HepG2 (cell line): ENCODE data around the gene RSPH9. TPM values are rescaled to one million over a fixed set of nuclear protein-coding genes. Genes with fewer than 3 reads are reported as not detected.

ENCODE experiments used
- ATAC-seq: fragments of 200-7000 bp; cut with Tn5 transposase; 3 replicates; pipeline ENCODE4 v1.9.1; 2020; ENCODE audit warnings: mild to moderate bottlenecking, moderate library complexity
- BruUV-seq: library from RNA; stranded (reverse); fragments of 400-500 nt; replicated peaks from 2 replicates; lab custom pipeline; 2021; lab: Mats Ljungman, UMichigan
- CTCF ChIA-PET: fragments of 300-600 bp; formaldehyde crosslinking; extraction: SDS; loops from one replicate; lab custom pipeline; 2021; ENCODE audit warnings: low total read pairs, inconsistent platforms, low intra/inter-chr PET ratio; lab: Yijun Ruan, JAX
- POLR2A ChIA-PET: fragments of 350-600 bp; sonication (Branson Sonifier 250); formaldehyde crosslinking; loops from one replicate; lab custom pipeline; 2020; ENCODE audit warnings: antibody characterized with exemption, inconsistent platforms; lab: Yijun Ruan, JAX
- DNase-seq: peaks from one replicate; pipeline ENCODE4 v3.0.0-alpha.2; 2015; ENCODE audit warnings: low spot score
- FAIRE-seq: peaks from 3 replicates; lab custom pipeline; 2011; peaks lifted over from hg19 to GRCh38; lab: Jason Lieb, UNC
- H2AFZ ChIP-seq: one replicate; pipeline ENCODE4 v1.6.1; 2011; ENCODE audit warnings: low read length, inconsistent platforms
- H3K27ac ChIP-seq: fragments of 300-600 bp; 3 replicates; pipeline ENCODE4 v1.8.0; 2011; ENCODE audit warnings: mixed run types, mild to moderate bottlenecking, mixed read lengths, low read length, inconsistent platforms; ENCODE audit not compliant: insufficient read depth; ENCODE audit errors: extremely low read length
- H3K27me3 ChIP-seq, 2 experiments: fragments of 200-600 bp in 1 of 2; 2 replicates in 1 of 2; 3 replicates in 1 of 2; pipeline versions ENCODE4 v1.6.0 to v1.8.0; 2011; ENCODE audit warnings: low read length in 2 of 2, mild to moderate bottlenecking in 2 of 2, moderate library complexity in 2 of 2, inconsistent platforms in 1 of 2; ENCODE audit not compliant: insufficient read depth in 2 of 2, control insufficient read depth in 1 of 2
- H3K36me3 ChIP-seq, 2 experiments: fragments of 200-600 bp in 1 of 2; replicated peaks in 1 of 2; 2 replicates in 1 of 2; 3 replicates in 1 of 2; pipeline versions ENCODE4 v1.5.1 to v1.8.0; 2011; ENCODE audit warnings: low read length in 2 of 2, inconsistent platforms in 1 of 2; ENCODE audit not compliant: insufficient read depth in 2 of 2, control insufficient read depth in 1 of 2
- H3K4me1 ChIP-seq: 2 replicates; pipeline ENCODE4 v1.5.1; 2012; ENCODE audit warnings: low read length, inconsistent platforms; ENCODE audit not compliant: insufficient read depth
- H3K4me2 ChIP-seq: 2 replicates; pipeline ENCODE4 v1.6.0; 2011; ENCODE audit warnings: low read depth, low read length, inconsistent platforms
- H3K4me3 ChIP-seq, 3 experiments: fragments of 200-600 bp in 1 of 3; sonication (generic), shearing (Covaris generic) in 1 of 3; replicated peaks in 1 of 3; 2 replicates each; pipeline ENCODE4 v1.5.1; 2011 to 2016; ENCODE audit warnings: low read length in 3 of 3, inconsistent platforms in 2 of 3, low read depth in 2 of 3, mild to moderate bottlenecking in 2 of 3, control low read depth in 1 of 3, mixed read lengths in 1 of 3; ENCODE audit not compliant: insufficient read depth in 1 of 3
- H3K79me2 ChIP-seq: one replicate; pipeline ENCODE4 v1.6.1; 2011; ENCODE audit warnings: low read length, inconsistent platforms; ENCODE audit not compliant: insufficient read depth
- H3K9ac ChIP-seq: 2 replicates; pipeline ENCODE4 v1.6.0; 2011; ENCODE audit warnings: mild to moderate bottlenecking, low read depth, low read length, inconsistent platforms; ENCODE audit not compliant: insufficient read depth
- H3K9me3 ChIP-seq: 2 replicates; pipeline ENCODE4 v1.5.1; 2012; ENCODE audit warnings: mild to moderate bottlenecking, low read length
- H4K20me1 ChIP-seq: 2 replicates; pipeline ENCODE4 v1.6.0; 2011; ENCODE audit warnings: inconsistent platforms, mild to moderate bottlenecking, low read length, moderate library complexity; ENCODE audit not compliant: insufficient read depth
- BHLHE40 ChIP-seq: IDR thresholded peaks from 2 replicates; pipeline ENCODE4 v1.6.1; 2011; ENCODE audit warnings: low read length, improper control_type of control experiment
- DRAP1 ChIP-seq: IDR thresholded peaks from 2 replicates; pipeline ENCODE4 v1.6.1; 2016; ENCODE audit warnings: missing genetic modification reagents, missing compliant biosample characterization
- ERF ChIP-seq: IDR thresholded peaks from 2 replicates; pipeline ENCODE4 v1.6.1; 2018; ENCODE audit warnings: missing biosample characterization, missing genetic modification reagents
- HES4 ChIP-seq: sonication (generic); formaldehyde crosslinking; IDR thresholded peaks from 2 replicates; pipeline ENCODE4 v1.9.0; 2021; ENCODE audit warnings: mild to moderate bottlenecking, missing genetic modification reagents, borderline replicate concordance
- KLF9 ChIP-seq: IDR thresholded peaks from 2 replicates; pipeline ENCODE4 v1.6.1; 2016; ENCODE audit warnings: low read depth
- NFATC3 ChIP-seq: sonication (generic); formaldehyde crosslinking; IDR thresholded peaks from 2 replicates; pipeline ENCODE4 v1.5.1; 2020; ENCODE audit warnings: mild to moderate bottlenecking, missing genetic modification reagents
- POLR2G ChIP-seq: fragments of 200-400 bp; formaldehyde crosslinking; IDR thresholded peaks from 2 replicates; pipeline ENCODE4 v1.6.1; 2018; ENCODE audit warnings: mild to moderate bottlenecking, low read depth, low read length, moderate library complexity
- SIN3A ChIP-seq: IDR thresholded peaks from 2 replicates; pipeline ENCODE4 v1.6.1; 2011; ENCODE audit warnings: low read depth, mild to moderate bottlenecking, control low read depth, low read length, borderline replicate concordance
- SMC3 ChIP-seq: IDR thresholded peaks from 2 replicates; pipeline ENCODE4 v1.6.1; 2011; ENCODE audit warnings: low read length, improper control_type of control experiment
- THAP9 ChIP-seq: sonication (generic); formaldehyde crosslinking; IDR thresholded peaks from 2 replicates; pipeline ENCODE4; 2020; ENCODE audit warnings: missing genetic modification reagents, mild to moderate bottlenecking, borderline replicate concordance
- ZBTB34 ChIP-seq: sonication (generic); formaldehyde crosslinking; IDR thresholded peaks from 2 replicates; pipeline ENCODE4 v1.8.0; 2022; ENCODE audit warnings: mild to moderate bottlenecking, missing genetic modification reagents
- ZNF234 ChIP-seq: sonication (generic); formaldehyde crosslinking; conservative IDR thresholded peaks from 2 replicates; pipeline ENCODE4 v1.5.1; 2020; ENCODE audit warnings: mild to moderate bottlenecking, missing genetic modification reagents
- ZNF260 ChIP-seq: sonication (generic); formaldehyde crosslinking; IDR thresholded peaks from 2 replicates; pipeline ENCODE4 v1.4.0; 2020; ENCODE audit warnings: missing genetic modification reagents, low read depth, mild to moderate bottlenecking, borderline replicate concordance
- ZNF549 ChIP-seq: sonication (generic); formaldehyde crosslinking; IDR thresholded peaks from 2 replicates; pipeline ENCODE4 v1.5.0; 2020; ENCODE audit warnings: missing genetic modification reagents
- ZNF737 ChIP-seq: sonication (generic); formaldehyde crosslinking; IDR thresholded peaks from 2 replicates; pipeline ENCODE4 v1.5.0; 2020; ENCODE audit warnings: missing genetic modification reagents, mild to moderate bottlenecking, borderline replicate concordance
- ZSCAN21 ChIP-seq: sonication (generic); formaldehyde crosslinking; IDR thresholded peaks from 2 replicates; pipeline ENCODE4 v1.8.0; 2022; ENCODE audit warnings: mild to moderate bottlenecking, missing genetic modification reagents, moderate library complexity, borderline replicate concordance
- ZXDC ChIP-seq: sonication (generic); formaldehyde crosslinking; IDR thresholded peaks from 2 replicates; pipeline ENCODE4 v1.5.0; 2020; ENCODE audit warnings: mild to moderate bottlenecking, missing genetic modification reagents
- WGBS: methylation state at CpG from one replicate; pipeline ENCODE4 v1.1.6; 2017; ENCODE audit warnings: low lambda C conversion rate; 5-methylcytosine and 5-hydroxymethylcytosine counted together
- in situ Hi-C: cut with HindIII; loops from 2 replicates; pipeline ENCODE4 v1.10.0; 2017; ENCODE audit warnings: low pct_unique_long_range_greater_than_20kb; ENCODE audit not compliant: extremely low pct_ligation_motif_present
- intact Hi-C: fragments of 100-400 bp; cut with micrococcal nuclease; formaldehyde crosslinking; loops from one replicate; pipeline ENCODE4 v1.10.0; 2022; ENCODE audit not compliant: unreplicated experiment
- polyA plus RNA-seq, 8 experiments: library from polyadenylated mRNA; depleted of rRNA in 3 of 8; stranded (reverse) in 7 of 8; unstranded in 1 of 8; fragments of >200 nt; fragmentation: Illumina TruSeq in 4 of 8; extraction: Trizol in 4 of 8; gene quantifications; 2 replicates each; pipeline versions ENCODE4 v1.2.1 to v1.2.3, GENCODE V29; 2011 to 2016; ENCODE audit warnings: low read depth in 4 of 8, missing spikeins in 1 of 8, mixed read lengths in 1 of 8; ENCODE audit not compliant: insufficient read depth in 1 of 8
- total RNA-seq, 5 experiments: library from RNA; depleted of rRNA; stranded (reverse); fragments of >200 nt; fragmentation: Illumina TruSeq; extraction: Trizol; gene quantifications; 2 replicates each; pipeline ENCODE4 v1.2.3, GENCODE V29; 2016; ENCODE audit warnings: low read depth in 1 of 5

RSPH9 gene
- total and polyA plus RNA-seq, 2 of the 13 experiments (the other 11 are each of a cell fraction or from before 2014, with no cell fraction given): 0.04 TPM; not detected in 1

GRCh38 chr6:43628393-43629103 lies 16.3 kb upstream of the RSPH9 start:
- CTCF ChIA-PET: no interaction called here
- peak overlapping the region; percentile 79 for H3K27ac ChIP-seq
- POLR2A ChIA-PET: interaction anchor here (0.8 to 3.0 kb wide), 32 partner anchors 9 to 1065 kb away, joined by 3 to 55 read pairs (median 7); partner anchors contain the start of genes ABCC10, HSP90AB1, LRRC73 and MRPS18A
- 4% methylated on average over 25 of the region's 25 CpGs for WGBS
- peak; percentile 68 for DNase-seq
- H3K9ac ChIP-seq: peak overlapping the region; percentile 91
- BruUV-seq: TSS peak; percentile 66
- no peaks in the 10 kb centered on the region; a peak in 1 of 5 replicates for H3K27me3 ChIP-seq
- no peak overlapping the region for H2AFZ ChIP-seq
- ATAC-seq: peak; percentile 10; the same call in 2 of the 3 replicates
- in situ Hi-C loops (no loop called here), intact Hi-C loops (loop anchor here (5.0 kb wide), 1 partner anchor 456 kb away; the partner anchor contains the start of gene SRF)
- H3K79me2 ChIP-seq: peaks cover 17% of the 10 kb centered on the region
- peaks cover 23 to 29% of the 10 kb centered on the region in 2 experiments for H3K36me3 ChIP-seq
- H3K4me3 ChIP-seq: peak overlapping the region; percentile 59 to 89 (median 85)
- no peak for FAIRE-seq
- H4K20me1 ChIP-seq: no peaks in the 10 kb centered on the region
- peak overlapping the region; percentile 98 for H3K4me2 ChIP-seq
- H3K4me1 ChIP-seq: peaks cover 36% of the 10 kb centered on the region
- no peaks in the 10 kb centered on the region for H3K9me3 ChIP-seq
- TF ChIP-seq ZNF549 (CRISPR knock-in tag) (no peak), ZSCAN21 (no peak), NFATC3 (CRISPR knock-in tag) (no peak), ZBTB34 (CRISPR knock-in tag) (peak; percentile 16; the same call in 1 of the 2 replicates), KLF9 (no peak), BHLHE40 (no peak; the same call in 1 of the 2 replicates), POLR2G (peak; percentile 60), ZXDC (CRISPR knock-in tag) (no peak), DRAP1 (CRISPR knock-in tag) (no peak), THAP9 (CRISPR knock-in tag) (no peak), HES4 (CRISPR knock-in tag) (no peak), ZNF260 (no peak), ERF (CRISPR knock-in tag) (no peak), SIN3A (peak; percentile 45; the same call in 1 of the 2 replicates), ZNF234 (CRISPR knock-in tag) (no peak), SMC3 (no peak), ZNF737 (CRISPR knock-in tag) (no peak)
